ENCODE data around the gene BTK.

Gene BTK

GRCh38 chrX:101393530-101394305 lies 7.7 kb upstream of the BTK start:
- DNase-seq (ENCODE audit: low read depth): peak; percentile 40

- no peak for DNase-seq (ENCODE audit: low read depth)
These were observed 5.8 kb upstream of the BTK start for GRCh38 chrX:101391831-101392230.

- peak; percentile 94 for DNase-seq (ENCODE audit: low read depth)
These were observed 4.9 kb upstream of the BTK start, which contains the start of gene RPL36A for GRCh38 chrX:101390664-101391525. Gene RPL36A, plus strand, starts transcription at chrX:101391011. Its CDS starts 33 bp downstream, at chrX:101391044.

- no peak for DNase-seq (ENCODE audit: low read depth)
These were observed 2.6 kb upstream of the BTK start for GRCh38 chrX:101388604-101389003.

- no peak for DNase-seq (ENCODE audit: low read depth)
These were observed 523 bp upstream of the BTK start for GRCh38 chrX:101386542-101386885.

GRCh38 chrX:101385026-101385684 lies 836 bp downstream of the BTK start:
- no peak for DNase-seq (ENCODE audit: low read depth)

- no peak for DNase-seq (ENCODE audit: low read depth)
These were observed 2.2 kb downstream of the BTK start for GRCh38 chrX:101383679-101384205.

GRCh38 chrX:101377547-101377946 lies 8.4 kb downstream of the BTK start:
- DNase-seq (ENCODE audit: low read depth): no peak

GRCh38 chrX:101370888-101371504 lies 15.0 kb downstream of the BTK start:
- no peak for DNase-seq (ENCODE audit: low read depth)

GRCh38 chrX:101369687-101370086 lies 16.3 kb downstream of the BTK start:
- DNase-seq (ENCODE audit: low read depth): no peak

- no peak for DNase-seq (ENCODE audit: low read depth)
These were observed 17.2 kb downstream of the BTK start for GRCh38 chrX:101368800-101369199.

GRCh38 chrX:101365301-101365795 lies 20.6 kb downstream of the BTK start:
- DNase-seq (ENCODE audit: low read depth): no peak

GRCh38 chrX:101362757-101363156 lies 23.2 kb downstream of the BTK start:
- DNase-seq (ENCODE audit: low read depth): no peak

GRCh38 chrX:101362116-101362515 lies 23.9 kb downstream of the BTK start:
- no peak for DNase-seq (ENCODE audit: low read depth)

- DNase-seq (ENCODE audit: low read depth): no peak
These were observed 25.6 kb downstream of the BTK start for GRCh38 chrX:101360390-101360789.

GRCh38 chrX:101359966-101360365 lies 26.0 kb downstream of the BTK start:
- DNase-seq (ENCODE audit: low read depth): peak; percentile 51

GRCh38 chrX:101357166-101357795 lies 28.7 kb downstream of the BTK start:
- DNase-seq (ENCODE audit: low read depth): peak; percentile 32

- no peak for DNase-seq (ENCODE audit: low read depth)
These were observed 36.8 kb downstream of the BTK start for GRCh38 chrX:101349193-101349562.

- peak; percentile 85 for DNase-seq (ENCODE audit: low read depth)
These were observed 37.4 kb downstream of the BTK start, which contains the start of gene TIMM8A for GRCh38 chrX:101348452-101349192. Gene TIMM8A, minus strand, starts transcription at chrX:101348742. Its CDS starts 78 bp downstream, at chrX:101348664.

GRCh38 chrX:101347859-101348451 lies 38.0 kb downstream of the BTK start:
- DNase-seq (ENCODE audit: low read depth): peak; percentile 18
